ENCODE measurements around the gene SMC4.

The SMC4 gene

GRCh38 chr3:160479376-160479775 is 79.9 kb downstream of the SMC4 start:
- no peak for DNase-seq

- DNase-seq: no peak
These were observed 81.5 kb downstream of the SMC4 start for GRCh38 chr3:160480931-160481330.

DNA sequence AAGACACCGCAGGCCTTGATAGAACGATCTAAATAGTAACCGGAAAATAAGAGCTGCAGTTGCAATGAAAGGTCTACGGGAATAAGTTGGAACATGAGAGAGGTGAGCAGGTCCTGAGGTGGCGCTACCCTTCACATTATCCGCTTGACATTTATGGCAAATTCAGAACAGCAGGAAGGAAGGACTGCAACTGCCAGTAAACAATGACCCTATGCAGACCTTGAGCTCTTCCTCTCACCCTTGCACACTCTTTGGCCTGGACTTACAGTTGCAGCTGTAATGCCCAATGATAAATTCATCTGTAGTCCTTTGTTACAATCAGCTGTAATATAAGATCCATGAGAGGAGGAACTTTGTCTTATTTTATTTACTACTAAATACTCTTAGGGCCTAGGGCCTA is 82.4 kb downstream of the SMC4 start:
- DNase-seq: no peak

- DNase-seq: no peak
These were observed 83.3 kb downstream of the SMC4 start for GRCh38 chr3:160482796-160483195.

Data from cerebellar nuclear complex (tissue), 1 donor.